K562 (cell line): ENCODE data around the gene TMEM39A. TPM values are rescaled to one million over a fixed set of nuclear protein-coding genes. Genes with fewer than 3 reads are reported as not detected.

Source experiments
- EHMT2 ChIP-seq: fragments of 450-650 bp; IDR thresholded peaks from 2 replicates; pipeline ENCODE4 v1.6.1; 2018; ENCODE audit warnings: antibody characterized with exemption
- GTF3C2 ChIP-seq: IDR thresholded peaks from 3 replicates; pipeline ENCODE4 v1.6.1; 2011; ENCODE audit warnings: borderline replicate concordance, mild to moderate bottlenecking, moderate library complexity; ENCODE audit not compliant: insufficient read length; ENCODE audit errors: extremely low read depth
- HMGN3 ChIP-seq: IDR thresholded peaks from 2 replicates; pipeline ENCODE4 v1.6.1; 2011; ENCODE audit warnings: borderline replicate concordance, low read depth, mild to moderate bottlenecking, mixed read lengths, low read length; ENCODE audit not compliant: insufficient read length; ENCODE audit errors: extremely low read depth
- HMGXB4 ChIP-seq: sonication (generic); formaldehyde crosslinking; IDR thresholded peaks from 2 replicates; pipeline ENCODE4 v1.8.1; 2023; ENCODE audit warnings: mild to moderate bottlenecking, missing genetic modification reagents
- HNRNPUL1 ChIP-seq: fragments of 200-400 bp; formaldehyde crosslinking; IDR thresholded peaks from 2 replicates; pipeline ENCODE4 v1.6.1; 2017; ENCODE audit warnings: low read length
- HSF4 ChIP-seq: fragments of 250-450 bp; sonication (Bioruptor Pico); IDR thresholded peaks from 2 replicates; pipeline ENCODE4 v2.1.2; 2022; ENCODE audit warnings: mild to moderate bottlenecking, moderate library complexity, borderline replicate concordance
- NCOA2 ChIP-seq, 2 experiments: fragments of 450-650 bp; IDR thresholded peaks; 2 replicates each; pipeline ENCODE4 v1.6.1; 2018; ENCODE audit warnings: mild to moderate bottlenecking in 2 of 2, moderate library complexity in 1 of 2; ENCODE audit not compliant: partially characterized antibody in 2 of 2
- POLR2AphosphoS5 ChIP-seq: IDR thresholded peaks from 2 replicates; pipeline ENCODE4 v1.6.1; 2011; ENCODE audit warnings: mild to moderate bottlenecking, low read depth, low read length, moderate library complexity; ENCODE audit not compliant: control insufficient read depth, insufficient read depth
- SRSF3 ChIP-seq: fragments of 200-400 bp; formaldehyde crosslinking; IDR thresholded peaks from 2 replicates; pipeline ENCODE4 v1.6.1; 2016; ENCODE audit warnings: mild to moderate bottlenecking, low read length, moderate library complexity; ENCODE audit not compliant: insufficient read depth
- TEAD4 ChIP-seq, 2 experiments: sonication (generic) in 1 of 2; formaldehyde crosslinking in 1 of 2; IDR thresholded peaks; 2 replicates each; pipeline versions ENCODE4 v1.6.1 to v1.8.0; 2012 to 2022; ENCODE audit warnings: borderline replicate concordance in 1 of 2, inconsistent platforms in 1 of 2, low read length in 1 of 2, mild to moderate bottlenecking in 1 of 2, missing genetic modification reagents in 1 of 2
- ZEB2 ChIP-seq: fragments of 450-650 bp; IDR thresholded peaks from 2 replicates; pipeline ENCODE4 v1.6.1; 2016
- ZKSCAN3 ChIP-seq: fragments of 250-450 bp; sonication (Bioruptor Pico); IDR thresholded peaks from 2 replicates; pipeline ENCODE4 v1.4.0; 2020
- ZNF24 ChIP-seq: fragments of 450-650 bp; IDR thresholded peaks from 2 replicates; pipeline ENCODE4 v1.6.1; 2016
- polyA plus RNA-seq, 8 experiments: library from polyadenylated mRNA; depleted of rRNA in 4 of 8; stranded (reverse) in 5 of 8; unstranded in 3 of 8; fragments of >200 nt; fragmentation: Nextera tagmentation in 2 of 8; fragmentation: Illumina TruSeq in 1 of 8; extraction: Ambion mirVana in 2 of 8; extraction: Trizol in 1 of 8; gene quantifications; 2 replicates each; pipeline versions ENCODE4 v1.2.1 to v1.2.3, GENCODE V29; 2011 to 2014; ENCODE audit warnings: inconsistent platforms in 1 of 8, missing spikeins in 1 of 8
- total RNA-seq, 7 experiments: library from RNA; depleted of rRNA in 6 of 7; stranded (reverse); fragments of >200 nt in 6 of 7; fragmentation: Illumina TruSeq in 2 of 7; extraction: Trizol in 2 of 7; gene quantifications; 2 replicates each; pipeline versions ENCODE4 v1.2.1 to v1.2.3, GENCODE V29; 2011 to 2021; ENCODE audit warnings: low replicate concordance in 1 of 7
- TF ChIP-seq, protein P1 (sequence below): fragments of 450-650 bp; IDR thresholded peaks from 2 replicates; pipeline ENCODE4 v1.6.1; 2018; ENCODE audit not compliant: partially characterized antibody
- TF ChIP-seq, protein P2 (sequence below): sonication (generic); formaldehyde crosslinking; IDR thresholded peaks from 2 replicates; pipeline ENCODE4 v1.8.0; 2022; ENCODE audit warnings: mild to moderate bottlenecking, missing genetic modification reagents

Gene TMEM39A
- total and polyA plus RNA-seq, 9 of the 15 experiments (the other 6 are each of a cell fraction or from before 2014, with no cell fraction given) = 12.0 to 41.5 (median 15.4) TPM

DNA sequence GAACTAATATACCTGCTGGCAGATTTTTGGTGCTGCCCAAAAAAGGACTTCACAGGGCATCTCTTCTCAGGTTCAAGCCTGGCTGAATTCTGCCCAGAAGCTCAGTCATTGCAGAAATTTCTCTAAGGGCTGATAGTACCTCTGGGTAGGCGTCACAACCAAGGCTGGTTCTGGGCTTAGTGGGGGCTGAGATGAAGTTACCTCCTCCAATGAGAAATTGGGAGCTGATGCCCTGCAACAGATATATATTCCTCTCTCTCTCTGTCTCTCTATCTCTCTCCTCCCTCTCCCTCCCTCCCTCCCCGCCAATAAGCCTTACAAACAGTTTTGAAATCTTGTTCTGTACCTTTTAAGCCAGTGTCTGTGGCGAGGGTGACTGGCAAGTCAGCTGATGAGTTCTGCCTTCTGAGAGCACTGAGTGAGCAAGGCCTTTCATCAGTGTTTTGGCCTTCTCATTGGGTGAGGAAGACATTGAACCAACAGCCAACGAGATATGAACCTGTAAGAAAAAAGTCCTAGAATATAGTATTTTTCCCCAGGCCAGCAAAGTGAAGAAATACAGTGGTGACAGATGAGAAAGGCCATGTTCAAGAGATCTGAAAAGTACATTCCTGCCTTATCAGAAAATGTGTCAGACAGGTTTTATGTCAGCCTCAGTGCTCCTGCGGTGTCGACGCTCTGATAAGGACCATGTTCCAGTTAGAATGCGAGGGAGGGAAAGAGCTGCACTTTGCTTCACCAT is 45.5 kb downstream of the TMEM39A start (continued):
- TF ChIP-seq NCOA2 (IDR thresholded peaks at IDR 0.05; ENCODE audit: partially characterized antibody in 2 of 2) (peak in 1 of 2 experiments; percentile 37), ZKSCAN3 (CRISPR knock-in tag) (no peak), ZEB2 (peak; percentile 54; the same call in 1 of the 2 replicates), ZNF24 (no peak), HMGN3 (no peak), GTF3C2 (no peak), POLR2AphosphoS5 (peak; percentile 70; the same call in 1 of the 2 replicates), HMGXB4 (CRISPR knock-in tag) (no peak), HSF4 (CRISPR knock-in tag) (no peak), EHMT2 (peak; percentile 58), HNRNPUL1 (no peak), TEAD4 (IDR thresholded peaks at IDR 0.05; ENCODE audit: low read length) (peak; percentile 93), TEAD4 (CRISPR knock-in tag; IDR thresholded peaks at IDR 0.05; ENCODE audit: borderline replicate concordance) (no peak), SRSF3 (no peak)
- TF ChIP-seq, protein P1, sequence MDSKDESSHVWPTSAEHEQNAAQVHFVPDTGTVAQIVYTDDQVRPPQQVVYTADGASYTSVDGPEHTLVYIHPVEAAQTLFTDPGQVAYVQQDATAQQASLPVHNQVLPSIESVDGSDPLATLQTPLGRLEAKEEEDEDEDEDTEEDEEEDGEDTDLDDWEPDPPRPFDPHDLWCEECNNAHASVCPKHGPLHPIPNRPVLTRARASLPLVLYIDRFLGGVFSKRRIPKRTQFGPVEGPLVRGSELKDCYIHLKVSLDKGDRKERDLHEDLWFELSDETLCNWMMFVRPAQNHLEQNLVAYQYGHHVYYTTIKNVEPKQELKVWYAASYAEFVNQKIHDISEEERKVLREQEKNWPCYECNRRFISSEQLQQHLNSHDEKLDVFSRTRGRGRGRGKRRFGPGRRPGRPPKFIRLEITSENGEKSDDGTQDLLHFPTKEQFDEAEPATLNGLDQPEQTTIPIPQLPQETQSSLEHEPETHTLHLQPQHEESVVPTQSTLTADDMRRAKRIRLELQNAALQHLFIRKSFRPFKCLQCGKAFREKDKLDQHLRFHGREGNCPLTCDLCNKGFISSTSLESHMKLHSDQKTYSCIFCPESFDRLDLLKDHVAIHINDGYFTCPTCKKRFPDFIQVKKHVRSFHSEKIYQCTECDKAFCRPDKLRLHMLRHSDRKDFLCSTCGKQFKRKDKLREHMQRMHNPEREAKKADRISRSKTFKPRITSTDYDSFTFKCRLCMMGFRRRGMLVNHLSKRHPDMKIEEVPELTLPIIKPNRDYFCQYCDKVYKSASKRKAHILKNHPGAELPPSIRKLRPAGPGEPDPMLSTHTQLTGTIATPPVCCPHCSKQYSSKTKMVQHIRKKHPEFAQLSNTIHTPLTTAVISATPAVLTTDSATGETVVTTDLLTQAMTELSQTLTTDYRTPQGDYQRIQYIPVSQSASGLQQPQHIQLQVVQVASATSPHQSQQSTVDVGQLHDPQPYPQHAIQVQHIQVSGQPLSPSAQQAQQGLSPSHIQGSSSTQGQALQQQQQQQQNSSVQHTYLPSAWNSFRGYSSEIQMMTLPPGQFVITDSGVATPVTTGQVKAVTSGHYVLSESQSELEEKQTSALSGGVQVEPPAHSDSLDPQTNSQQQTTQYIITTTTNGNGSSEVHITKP = no peak
- TF ChIP-seq, protein P2, sequence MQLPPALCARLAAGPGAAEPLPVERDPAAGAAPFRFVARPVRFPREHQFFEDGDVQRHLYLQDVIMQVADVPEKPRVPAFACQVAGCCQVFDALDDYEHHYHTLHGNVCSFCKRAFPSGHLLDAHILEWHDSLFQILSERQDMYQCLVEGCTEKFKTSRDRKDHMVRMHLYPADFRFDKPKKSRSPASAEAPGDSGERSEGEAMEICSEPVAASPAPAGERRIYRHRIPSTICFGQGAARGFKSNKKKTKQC (CRISPR knock-in tag) = no peak
